Stimulated activated naive CD8-positive, alpha-beta T cell treated with anti-CD3 and anti-CD28 coated beads, Interleukin-15, Interleukin-2, amounts not matched to agents 100 U/mL and 50 U/mL, for 24 hours (primary cell): Measurements from ENCODE around the gene SMARCD1.
A peak's percentile ranks its signal among the peaks of the same experiment; 100 is the strongest.

Source experiments
- ATAC-seq: fragments of 150-1000 bp; cut with Tn5 transposase; one replicate; pipeline ENCODE4 v1.10.0; 2021
- DNase-seq: peaks from one replicate; pipeline ENCODE4 v3.0.0; 2021

Gene SMARCD1

GRCh38 chr12:50057000-50057841 lies 27.9 kb upstream of the SMARCD1 start, which contains the start of gene ASIC1:
ASIC1 (plus strand) TSS chr12:50057596; CDS start chr12:50058767, 1,171 bp downstream.
- DNase-seq (peak; percentile 68), ATAC-seq (peak; percentile 48)

- peak; percentile 31 for DNase-seq
- ATAC-seq: no peak
These were observed 27.1 kb upstream of the SMARCD1 start for GRCh38 chr12:50057896-50058670.

- ATAC-seq (no peak), DNase-seq (peak; percentile 27)
These were observed 26.3 kb upstream of the SMARCD1 start for GRCh38 chr12:50058743-50059312.

GRCh38 chr12:50059440-50060119 lies 25.6 kb upstream of the SMARCD1 start:
- peak; percentile 84 for ATAC-seq
- DNase-seq: peak; percentile 78

GRCh38 chr12:50060120-50060468 lies 25.0 kb upstream of the SMARCD1 start:
- no peak for DNase-seq
- ATAC-seq: no peak

GRCh38 chr12:50061171-50061570 lies 24.0 kb upstream of the SMARCD1 start:
- no peak for DNase-seq

GRCh38 chr12:50061946-50062686 lies 23.0 kb upstream of the SMARCD1 start:
- DNase-seq: no peak

More at GRCh38 chr12:50061171-50061570, 24.0 kb upstream of the SMARCD1 start:
- no peak for ATAC-seq

GRCh38 chr12:50062728-50063460 lies 22.2 kb upstream of the SMARCD1 start:
- DNase-seq: no peak

More at GRCh38 chr12:50061946-50062686, 23.0 kb upstream of the SMARCD1 start:
- no peak for ATAC-seq

GRCh38 chr12:50065726-50066310 lies 19.3 kb upstream of the SMARCD1 start:
- no peak for DNase-seq
- ATAC-seq: no peak

More at GRCh38 chr12:50062728-50063460, 22.2 kb upstream of the SMARCD1 start:
- ATAC-seq: no peak

GRCh38 chr12:50066402-50066801 lies 18.7 kb upstream of the SMARCD1 start:
- DNase-seq: no peak
- no peak for ATAC-seq

- DNase-seq (no peak), ATAC-seq (no peak)
These were observed 16.1 kb upstream of the SMARCD1 start for GRCh38 chr12:50069069-50069468.

GRCh38 chr12:50069539-50069938 lies 15.6 kb upstream of the SMARCD1 start:
- ATAC-seq (no peak), DNase-seq (no peak)

- peak; percentile 42 for ATAC-seq
- DNase-seq: peak; percentile 74
These were observed 14.7 kb upstream of the SMARCD1 start for GRCh38 chr12:50070314-50071060.

GRCh38 chr12:50072198-50072907 lies 12.8 kb upstream of the SMARCD1 start:
- DNase-seq (no peak), ATAC-seq (no peak)

- ATAC-seq (no peak), DNase-seq (no peak)
These were observed 11.9 kb upstream of the SMARCD1 start for GRCh38 chr12:50073206-50073605.

- no peak for ATAC-seq
- no peak for DNase-seq
These were observed 11.4 kb upstream of the SMARCD1 start for GRCh38 chr12:50073712-50074111.

GRCh38 chr12:50074936-50075807 lies 10.0 kb upstream of the SMARCD1 start:
- peak; percentile 85 for DNase-seq
- peak; percentile 88 for ATAC-seq

- DNase-seq (no peak), ATAC-seq (no peak)
These were observed 9.4 kb upstream of the SMARCD1 start for GRCh38 chr12:50075808-50076170.
